PC-9 (cell line): Measurements from ENCODE around the gene C6orf141.
A peak's percentile ranks its signal among the peaks of the same experiment; 100 is the strongest.

ENCODE experiments used
- CTCF ChIP-seq: fragments of 200-600 bp; sonication (generic); conservative IDR thresholded peaks from 2 replicates; pipeline ENCODE4 v1.6.1; 2017; ENCODE audit warnings: mixed run types, antibody characterized with exemption, mild to moderate bottlenecking, moderate library complexity
- EZH2 ChIP-seq: fragments of 200-600 bp; sonication (generic); IDR thresholded peaks from 2 replicates; pipeline ENCODE4 v1.8.0; 2017; ENCODE audit warnings: antibody characterized with exemption, low read depth

GRCh38 chr6:49570474-49571079 is 20.1 kb downstream of the C6orf141 start:
- no peak for TF ChIP-seq EZH2
- peak; percentile 49 for TF ChIP-seq CTCF
